K562 (cell line): ENCODE data around the gene NDOR1. TPM values are rescaled to one million over a fixed set of nuclear protein-coding genes. Genes with fewer than 3 reads are reported as not detected.
A peak's percentile ranks its signal among the peaks of the same experiment; 100 is the strongest.

Experiments
- BRF1 ChIP-seq: IDR thresholded peaks from 3 replicates; pipeline ENCODE4 v1.6.1; 2011; ENCODE audit warnings: borderline replicate concordance, mild to moderate bottlenecking; ENCODE audit not compliant: insufficient read length; ENCODE audit errors: extremely low read depth
- NFATC3 ChIP-seq: fragments of 450-650 bp; IDR thresholded peaks from 2 replicates; pipeline ENCODE4 v1.6.1; 2017; ENCODE audit warnings: mild to moderate bottlenecking
- SRSF9 ChIP-seq: fragments of 200-400 bp; formaldehyde crosslinking; IDR thresholded peaks from 2 replicates; pipeline ENCODE4 v1.6.1; 2017; ENCODE audit warnings: low read depth, low read length, borderline replicate concordance
- TBL1XR1 ChIP-seq, 2 experiments: IDR thresholded peaks; 2 replicates each; pipeline ENCODE4 v1.6.1; 2012; ENCODE audit warnings: improper control_type of control experiment in 2 of 2, low read length in 2 of 2, mild to moderate bottlenecking in 1 of 2
- ZNF76 ChIP-seq: fragments of 250-450 bp; sonication (Bioruptor Pico); IDR thresholded peaks from 2 replicates; pipeline ENCODE4 v1.4.0; 2020; ENCODE audit warnings: mild to moderate bottlenecking, moderate library complexity, borderline replicate concordance
- polyA plus RNA-seq, 8 experiments: library from polyadenylated mRNA; depleted of rRNA in 4 of 8; stranded (reverse) in 5 of 8; unstranded in 3 of 8; fragments of >200 nt; fragmentation: Nextera tagmentation in 2 of 8; fragmentation: Illumina TruSeq in 1 of 8; extraction: Ambion mirVana in 2 of 8; extraction: Trizol in 1 of 8; gene quantifications; 2 replicates each; pipeline versions ENCODE4 v1.2.1 to v1.2.3, GENCODE V29; 2011 to 2014; ENCODE audit warnings: inconsistent platforms in 1 of 8, missing spikeins in 1 of 8
- total RNA-seq, 7 experiments: library from RNA; depleted of rRNA in 6 of 7; stranded (reverse); fragments of >200 nt in 6 of 7; fragmentation: Illumina TruSeq in 2 of 7; extraction: Trizol in 2 of 7; gene quantifications; 2 replicates each; pipeline versions ENCODE4 v1.2.1 to v1.2.3, GENCODE V29; 2011 to 2021; ENCODE audit warnings: low replicate concordance in 1 of 7
- TF ChIP-seq, protein P1 (sequence below): sonication (generic); formaldehyde crosslinking; IDR thresholded peaks from 2 replicates; pipeline ENCODE4 v1.8.0; 2022; ENCODE audit warnings: mild to moderate bottlenecking, missing genetic modification reagents
- TF ChIP-seq, protein P2 (sequence below), 2 experiments: fragments of 450-650 bp; formaldehyde crosslinking in 1 of 2; IDR thresholded peaks; 2 replicates each; pipeline versions ENCODE4 v1.4.0 to v1.6.1; 2014 to 2020; ENCODE audit warnings: mild to moderate bottlenecking in 2 of 2, borderline replicate concordance in 1 of 2, low read depth in 1 of 2
- TF ChIP-seq, protein P3 (sequence below): fragments of 250-450 bp; sonication (Bioruptor Pico); IDR thresholded peaks from 2 replicates; pipeline ENCODE4 v1.5.0; 2021; ENCODE audit warnings: mild to moderate bottlenecking, moderate library complexity
- TF ChIP-seq, protein P4 (sequence below): fragments of 450-650 bp; IDR thresholded peaks from 2 replicates; pipeline ENCODE4 v1.6.1; 2016; ENCODE audit warnings: missing biosample characterization, missing genetic modification characterization

Gene NDOR1
- total and polyA plus RNA-seq, 9 of the 15 experiments (the other 6 are each of a cell fraction or from before 2014, with no cell fraction given) = 0.06 to 36.9 (median 6.9) TPM

DNA sequence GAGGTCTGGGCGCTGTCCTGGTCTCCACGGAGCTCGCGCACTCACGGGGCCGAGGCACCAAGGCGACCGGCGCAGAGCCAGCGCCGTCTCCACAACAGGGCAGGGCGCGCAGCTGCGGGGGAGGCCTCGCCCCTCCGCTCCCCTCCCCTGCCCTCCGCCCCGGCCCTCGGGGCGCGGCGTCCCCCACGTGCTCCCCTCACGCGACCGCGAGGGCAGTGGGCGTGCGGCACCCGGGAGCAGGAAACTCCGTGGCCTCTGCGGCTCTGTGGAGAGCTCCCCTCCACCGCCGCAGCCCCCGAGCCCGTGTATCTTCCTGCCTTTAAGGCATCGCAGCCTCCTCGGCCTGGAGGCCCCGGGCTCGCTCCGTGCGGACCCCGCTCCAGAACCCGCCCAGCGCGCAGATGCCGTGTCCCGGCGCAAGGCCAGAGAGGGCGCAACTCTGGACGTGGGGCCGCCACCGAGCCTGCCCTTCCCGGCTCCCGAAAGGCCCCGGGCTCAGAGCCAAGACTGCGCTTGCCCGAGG is 34.9 kb downstream of the NDOR1 start (continued):
- TF ChIP-seq, protein P1, sequence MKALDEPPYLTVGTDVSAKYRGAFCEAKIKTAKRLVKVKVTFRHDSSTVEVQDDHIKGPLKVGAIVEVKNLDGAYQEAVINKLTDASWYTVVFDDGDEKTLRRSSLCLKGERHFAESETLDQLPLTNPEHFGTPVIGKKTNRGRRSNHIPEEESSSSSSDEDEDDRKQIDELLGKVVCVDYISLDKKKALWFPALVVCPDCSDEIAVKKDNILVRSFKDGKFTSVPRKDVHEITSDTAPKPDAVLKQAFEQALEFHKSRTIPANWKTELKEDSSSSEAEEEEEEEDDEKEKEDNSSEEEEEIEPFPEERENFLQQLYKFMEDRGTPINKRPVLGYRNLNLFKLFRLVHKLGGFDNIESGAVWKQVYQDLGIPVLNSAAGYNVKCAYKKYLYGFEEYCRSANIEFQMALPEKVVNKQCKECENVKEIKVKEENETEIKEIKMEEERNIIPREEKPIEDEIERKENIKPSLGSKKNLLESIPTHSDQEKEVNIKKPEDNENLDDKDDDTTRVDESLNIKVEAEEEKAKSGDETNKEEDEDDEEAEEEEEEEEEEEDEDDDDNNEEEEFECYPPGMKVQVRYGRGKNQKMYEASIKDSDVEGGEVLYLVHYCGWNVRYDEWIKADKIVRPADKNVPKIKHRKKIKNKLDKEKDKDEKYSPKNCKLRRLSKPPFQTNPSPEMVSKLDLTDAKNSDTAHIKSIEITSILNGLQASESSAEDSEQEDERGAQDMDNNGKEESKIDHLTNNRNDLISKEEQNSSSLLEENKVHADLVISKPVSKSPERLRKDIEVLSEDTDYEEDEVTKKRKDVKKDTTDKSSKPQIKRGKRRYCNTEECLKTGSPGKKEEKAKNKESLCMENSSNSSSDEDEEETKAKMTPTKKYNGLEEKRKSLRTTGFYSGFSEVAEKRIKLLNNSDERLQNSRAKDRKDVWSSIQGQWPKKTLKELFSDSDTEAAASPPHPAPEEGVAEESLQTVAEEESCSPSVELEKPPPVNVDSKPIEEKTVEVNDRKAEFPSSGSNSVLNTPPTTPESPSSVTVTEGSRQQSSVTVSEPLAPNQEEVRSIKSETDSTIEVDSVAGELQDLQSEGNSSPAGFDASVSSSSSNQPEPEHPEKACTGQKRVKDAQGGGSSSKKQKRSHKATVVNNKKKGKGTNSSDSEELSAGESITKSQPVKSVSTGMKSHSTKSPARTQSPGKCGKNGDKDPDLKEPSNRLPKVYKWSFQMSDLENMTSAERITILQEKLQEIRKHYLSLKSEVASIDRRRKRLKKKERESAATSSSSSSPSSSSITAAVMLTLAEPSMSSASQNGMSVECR = peak; percentile 78; the same call in 1 of the 2 replicates
- TF ChIP-seq BRF1 (no peak), SRSF9 (no peak), NFATC3 (no peak), TBL1XR1 (IDR thresholded peaks at IDR 0.05; ENCODE audit: low read length in 2 of 2) (no peak), ZNF76 (0 out of 2 replicates have a peak, but pooled peaks have one; percentile 80)
- TF ChIP-seq, protein P2, sequence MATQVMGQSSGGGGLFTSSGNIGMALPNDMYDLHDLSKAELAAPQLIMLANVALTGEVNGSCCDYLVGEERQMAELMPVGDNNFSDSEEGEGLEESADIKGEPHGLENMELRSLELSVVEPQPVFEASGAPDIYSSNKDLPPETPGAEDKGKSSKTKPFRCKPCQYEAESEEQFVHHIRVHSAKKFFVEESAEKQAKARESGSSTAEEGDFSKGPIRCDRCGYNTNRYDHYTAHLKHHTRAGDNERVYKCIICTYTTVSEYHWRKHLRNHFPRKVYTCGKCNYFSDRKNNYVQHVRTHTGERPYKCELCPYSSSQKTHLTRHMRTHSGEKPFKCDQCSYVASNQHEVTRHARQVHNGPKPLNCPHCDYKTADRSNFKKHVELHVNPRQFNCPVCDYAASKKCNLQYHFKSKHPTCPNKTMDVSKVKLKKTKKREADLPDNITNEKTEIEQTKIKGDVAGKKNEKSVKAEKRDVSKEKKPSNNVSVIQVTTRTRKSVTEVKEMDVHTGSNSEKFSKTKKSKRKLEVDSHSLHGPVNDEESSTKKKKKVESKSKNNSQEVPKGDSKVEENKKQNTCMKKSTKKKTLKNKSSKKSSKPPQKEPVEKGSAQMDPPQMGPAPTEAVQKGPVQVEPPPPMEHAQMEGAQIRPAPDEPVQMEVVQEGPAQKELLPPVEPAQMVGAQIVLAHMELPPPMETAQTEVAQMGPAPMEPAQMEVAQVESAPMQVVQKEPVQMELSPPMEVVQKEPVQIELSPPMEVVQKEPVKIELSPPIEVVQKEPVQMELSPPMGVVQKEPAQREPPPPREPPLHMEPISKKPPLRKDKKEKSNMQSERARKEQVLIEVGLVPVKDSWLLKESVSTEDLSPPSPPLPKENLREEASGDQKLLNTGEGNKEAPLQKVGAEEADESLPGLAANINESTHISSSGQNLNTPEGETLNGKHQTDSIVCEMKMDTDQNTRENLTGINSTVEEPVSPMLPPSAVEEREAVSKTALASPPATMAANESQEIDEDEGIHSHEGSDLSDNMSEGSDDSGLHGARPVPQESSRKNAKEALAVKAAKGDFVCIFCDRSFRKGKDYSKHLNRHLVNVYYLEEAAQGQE (IDR thresholded peaks at IDR 0.05; ENCODE audit: borderline replicate concordance) = 0 out of 2 replicates have a peak, but pooled peaks have one; percentile 26
- TF ChIP-seq, protein P2 (CRISPR knock-in tag; IDR thresholded peaks at IDR 0.05; ENCODE audit: low read depth) = 0 out of 2 replicates have a peak, but pooled peaks have one; percentile 78
- TF ChIP-seq, protein P3, sequence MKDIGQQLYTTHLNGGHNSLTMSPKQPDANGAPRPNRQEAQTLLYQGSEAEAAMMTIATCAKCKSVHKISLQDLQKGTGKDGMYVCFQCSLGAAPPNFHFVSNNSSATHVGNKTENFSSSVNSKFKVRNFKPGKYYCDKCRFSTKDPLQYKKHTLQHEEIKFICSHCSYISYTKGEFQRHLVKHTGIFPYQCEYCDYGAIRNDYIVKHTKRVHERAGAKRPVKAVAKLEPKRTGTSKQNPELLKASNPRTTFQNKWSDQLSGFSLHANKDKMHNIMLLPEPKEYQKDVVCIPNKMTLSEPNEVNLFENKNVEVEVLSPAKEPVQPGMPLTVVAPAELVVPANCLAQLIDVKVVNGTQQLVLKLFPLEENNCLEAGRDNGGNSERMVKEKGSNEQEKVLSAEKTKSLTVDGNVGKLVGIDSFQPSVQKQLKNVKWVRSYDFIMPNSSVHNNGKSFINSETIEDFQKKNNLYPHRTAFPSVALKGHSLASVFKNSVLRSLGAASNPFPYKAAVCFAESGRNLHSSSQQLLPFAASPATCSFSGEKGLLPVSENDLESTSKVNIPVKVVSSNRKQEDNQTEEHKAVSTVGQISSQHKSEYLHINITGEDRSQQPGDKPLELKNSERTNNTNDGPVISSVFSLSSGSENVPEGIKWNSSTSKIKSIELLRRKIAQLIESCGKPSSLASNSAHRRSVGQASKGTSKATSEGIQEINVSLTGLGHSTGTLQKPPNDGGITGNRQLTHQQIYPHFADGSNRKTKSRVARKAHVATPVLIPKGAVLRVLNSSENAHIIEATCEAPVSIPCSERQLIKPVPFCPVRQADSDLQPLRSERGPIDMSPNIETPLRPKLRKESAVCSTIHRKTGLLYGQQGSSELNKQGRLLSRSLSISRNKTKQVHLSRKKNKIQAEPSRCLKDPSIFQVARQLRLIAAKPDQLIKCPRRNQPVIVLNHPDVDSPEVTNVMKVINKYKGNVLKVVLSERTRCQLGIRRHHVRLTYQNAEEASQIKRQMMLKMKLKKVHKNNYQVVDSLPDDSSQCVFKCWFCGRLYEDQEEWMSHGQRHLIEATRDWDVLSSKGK (CRISPR knock-in tag) = no peak
- TF ChIP-seq, protein P4, sequence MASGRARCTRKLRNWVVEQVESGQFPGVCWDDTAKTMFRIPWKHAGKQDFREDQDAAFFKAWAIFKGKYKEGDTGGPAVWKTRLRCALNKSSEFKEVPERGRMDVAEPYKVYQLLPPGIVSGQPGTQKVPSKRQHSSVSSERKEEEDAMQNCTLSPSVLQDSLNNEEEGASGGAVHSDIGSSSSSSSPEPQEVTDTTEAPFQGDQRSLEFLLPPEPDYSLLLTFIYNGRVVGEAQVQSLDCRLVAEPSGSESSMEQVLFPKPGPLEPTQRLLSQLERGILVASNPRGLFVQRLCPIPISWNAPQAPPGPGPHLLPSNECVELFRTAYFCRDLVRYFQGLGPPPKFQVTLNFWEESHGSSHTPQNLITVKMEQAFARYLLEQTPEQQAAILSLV (tag) = no peak
